HG02852 (cell line): ENCODE data around the gene DPAGT1.
A peak's percentile ranks its signal among the peaks of the same experiment; 100 is the strongest.
"Not testable (repeated sequence)": the region's sequence is repeated elsewhere in the genome, so short reads cannot be mapped to it uniquely, and the experiment has no call there.

ENCODE experiments used
- ATAC-seq: cut with Tn5 transposase; IDR thresholded peaks from one replicate; pipeline ENCODE4 v1.9.1; 2021; ENCODE audit warnings: mild to moderate bottlenecking, moderate library complexity; ENCODE audit not compliant: unreplicated experiment

The DPAGT1 gene

DNA sequence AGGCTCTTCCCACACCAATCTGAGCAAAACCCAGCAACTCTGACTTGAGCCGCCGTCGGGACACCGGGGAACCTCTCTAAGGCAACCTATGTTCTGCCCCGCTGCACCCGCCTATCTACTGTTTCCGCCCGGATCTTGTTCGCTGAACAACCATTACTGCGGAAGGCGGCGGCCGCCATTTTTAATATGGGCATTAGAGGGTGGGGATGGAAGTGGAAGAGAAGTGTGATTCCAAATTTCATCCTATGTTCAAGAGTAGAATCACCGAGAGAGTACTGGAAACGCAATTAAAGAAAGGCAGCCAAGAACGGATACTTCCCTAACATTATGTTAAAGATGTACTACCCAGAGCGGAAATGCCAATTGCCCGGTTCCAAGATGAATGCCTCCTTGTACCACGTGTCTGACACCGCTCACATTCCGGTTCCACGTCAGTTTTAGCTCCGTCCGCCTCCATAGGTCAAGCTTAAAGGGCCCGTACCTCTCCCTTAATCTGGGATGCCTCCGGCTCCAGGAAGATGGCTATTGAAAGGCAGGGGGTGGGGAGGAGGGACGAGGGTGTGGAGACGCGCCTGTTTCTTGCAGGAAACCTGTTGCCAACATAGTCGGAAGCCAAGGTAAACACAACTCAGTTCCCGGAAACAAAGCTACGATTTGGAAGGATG lies at the start of gene DPAGT1:
TSS of gene DPAGT1 (minus strand) at position 95 of the 665 bp plus-strand sequence. CDS start 198 bp downstream, outside the sequence.
- peak; percentile 80 for ATAC-seq

DNA sequence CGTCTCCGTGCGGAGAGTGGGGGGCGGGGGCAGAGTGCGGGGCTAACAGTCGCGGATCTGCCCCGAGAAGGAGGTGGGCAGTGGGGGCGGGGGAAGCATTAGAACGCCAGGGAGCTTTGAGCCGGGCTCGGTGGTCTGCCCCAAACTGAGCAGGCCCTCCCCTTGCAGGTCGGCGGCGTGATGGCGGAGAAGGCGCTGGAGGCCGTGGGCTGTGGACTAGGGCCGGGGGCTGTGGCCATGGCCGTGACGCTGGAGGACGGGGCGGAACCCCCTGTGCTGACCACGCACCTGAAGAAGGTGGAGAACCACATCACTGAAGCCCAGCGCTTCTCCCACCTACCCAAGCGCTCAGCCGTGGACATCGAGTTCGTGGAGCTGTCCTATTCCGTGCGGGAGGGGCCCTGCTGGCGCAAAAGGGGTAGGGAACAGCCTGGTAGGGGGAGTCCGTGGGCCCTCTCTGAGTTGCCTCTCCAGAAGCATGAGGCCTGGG lies 48.2 kb upstream of the DPAGT1 start:
- ATAC-seq, result no peak

DNA sequence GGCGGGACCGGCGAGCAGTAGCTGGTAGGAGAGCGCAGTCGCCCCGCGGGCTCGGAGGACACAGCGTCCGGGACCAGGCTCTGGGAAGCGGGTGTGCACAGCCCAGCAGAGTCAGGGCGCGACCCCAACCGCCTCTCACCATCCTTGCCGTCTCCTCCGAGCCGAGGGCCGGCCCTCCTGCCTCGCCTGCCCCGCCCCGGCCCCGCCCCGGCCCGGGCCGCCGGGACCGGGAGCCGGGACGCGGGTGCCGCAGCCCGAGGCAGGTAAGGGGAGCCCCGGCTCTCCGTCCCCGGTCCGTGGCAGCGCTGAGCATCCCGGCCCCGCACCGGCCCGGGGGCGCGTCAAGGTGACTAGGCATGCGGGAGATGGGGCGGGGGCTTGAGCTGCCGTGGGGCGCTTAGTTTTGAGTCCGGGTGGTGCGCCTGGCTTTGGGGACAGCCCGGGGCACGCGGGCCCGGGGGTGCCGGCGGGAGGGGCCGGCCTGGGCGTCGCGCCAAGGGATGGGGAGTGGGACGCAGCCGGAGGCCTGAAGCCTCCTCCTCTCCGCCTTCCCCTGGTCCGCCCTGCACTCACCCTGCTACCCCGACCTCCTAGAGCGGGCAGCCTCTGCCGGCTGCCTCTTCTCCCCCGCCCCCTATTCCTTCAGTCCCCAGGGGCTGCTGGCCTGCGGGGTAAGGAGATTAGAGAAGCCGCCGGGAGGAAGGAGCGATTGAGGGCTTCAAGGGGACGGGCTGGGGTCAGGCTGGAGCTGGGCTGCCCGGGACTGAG lies 47.5 kb upstream of the DPAGT1 start, which contains the start of gene ABCG4:
TSS of gene ABCG4 (plus strand) at position 35 of the 768 bp plus-strand sequence. CDS start 914 bp downstream, outside the sequence.
- ATAC-seq, result no peak

DNA sequence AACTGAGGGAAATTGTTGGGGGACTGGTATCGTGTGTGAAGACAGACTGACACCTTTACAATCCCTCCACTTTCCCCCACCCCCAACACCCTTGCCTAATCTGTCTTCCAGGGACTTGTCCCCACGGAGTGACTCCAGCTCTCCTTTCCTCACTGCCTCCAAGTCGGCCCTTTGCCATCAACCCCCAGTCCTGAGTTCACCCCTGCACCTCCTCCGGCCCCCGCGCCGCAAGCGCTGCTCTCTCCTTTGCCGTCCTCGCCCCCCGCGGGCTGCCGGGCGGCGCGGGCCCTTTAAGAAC lies 47.0 kb upstream of the DPAGT1 start:
- ATAC-seq, result no peak

GRCh38 chr11:119147604-119148333 lies 46.1 kb upstream of the DPAGT1 start:
- no peak for ATAC-seq

- no peak for ATAC-seq
Measured at GRCh38 chr11:119145551-119145950, 43.9 kb upstream of the DPAGT1 start.

GRCh38 chr11:119144825-119145486 lies 43.3 kb upstream of the DPAGT1 start:
- no peak for ATAC-seq

- not testable (repeated sequence) for ATAC-seq
Measured at GRCh38 chr11:119139276-119139675, 37.6 kb upstream of the DPAGT1 start.

DNA sequence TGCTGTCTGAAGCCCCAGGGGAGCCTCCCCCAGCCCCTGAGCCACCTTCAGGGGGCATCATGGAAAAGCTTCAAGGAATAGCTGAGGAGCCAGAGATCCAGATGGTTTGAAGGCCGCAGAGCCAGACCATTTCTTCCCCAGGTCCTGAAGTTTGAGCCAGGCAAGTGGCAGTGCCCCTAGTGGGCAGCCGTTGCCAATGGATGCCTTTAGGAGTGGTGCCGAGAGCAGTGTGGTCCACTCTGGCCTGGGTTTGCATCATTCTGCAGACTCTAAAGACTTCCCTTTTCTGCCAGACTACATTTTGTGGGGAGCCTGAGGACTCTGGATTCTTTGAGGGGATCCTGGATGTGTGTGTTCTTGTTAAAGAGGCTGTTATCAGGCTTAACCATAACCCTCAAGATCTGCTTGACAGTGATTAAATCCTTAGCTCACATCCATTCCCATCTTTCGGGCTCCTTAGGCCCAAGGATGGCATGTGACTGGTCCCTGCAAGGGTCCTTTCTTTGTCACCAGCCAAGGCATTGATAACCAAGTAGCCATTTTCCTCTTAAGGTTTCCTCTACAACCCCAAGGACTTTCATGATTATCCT lies 32.8 kb upstream of the DPAGT1 start:
- ATAC-seq, result no peak

DNA sequence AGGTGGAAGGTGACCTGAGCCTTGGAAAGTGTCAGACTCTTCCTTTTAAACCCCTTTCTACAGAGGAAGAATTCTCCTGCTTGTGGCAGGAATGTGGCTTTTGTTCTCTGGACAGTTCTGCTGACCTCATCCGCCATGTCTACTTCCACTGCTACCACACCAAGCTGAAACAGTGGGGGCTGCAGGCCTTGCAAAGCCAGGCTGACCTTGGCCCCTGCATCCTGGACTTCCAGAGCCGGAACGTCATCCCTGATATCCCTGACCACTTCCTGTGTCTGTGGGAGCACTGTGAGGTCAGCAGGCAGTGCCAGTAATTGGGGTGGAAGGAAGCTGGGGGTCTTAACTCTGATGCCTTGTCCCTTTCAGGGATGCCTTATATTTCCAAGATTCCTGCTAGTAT lies 29.0 kb upstream of the DPAGT1 start:
- ATAC-seq, result no peak

DNA sequence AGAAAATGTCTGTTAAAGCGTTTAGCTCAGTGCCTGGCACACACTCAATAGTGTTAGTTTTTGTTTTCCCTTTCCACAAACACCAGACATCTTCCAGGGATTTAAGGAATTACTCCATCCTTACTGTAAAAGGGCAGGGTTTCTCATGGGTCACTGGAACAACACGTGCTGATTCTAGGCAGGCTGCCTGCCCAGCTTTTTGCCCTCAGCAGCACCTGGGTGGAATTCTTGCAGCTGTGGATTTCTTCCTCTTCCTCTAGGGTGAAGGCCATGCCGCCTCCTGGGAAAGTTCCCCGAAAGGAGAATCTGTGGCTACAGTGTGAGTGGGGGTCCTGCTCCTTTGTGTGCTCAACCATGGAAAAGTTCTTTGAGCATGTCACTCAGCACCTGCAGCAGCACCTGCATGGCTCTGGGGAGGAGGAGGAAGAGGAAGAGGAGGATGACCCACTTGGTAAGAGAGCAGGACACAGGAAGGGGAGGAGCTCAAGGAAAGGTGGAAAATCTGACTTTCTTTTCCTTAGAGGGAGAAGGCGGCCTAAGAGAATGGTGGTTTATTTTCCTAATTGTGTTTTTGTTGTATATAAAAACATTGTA lies 25.1 kb upstream of the DPAGT1 start:
- ATAC-seq, result no peak

DNA sequence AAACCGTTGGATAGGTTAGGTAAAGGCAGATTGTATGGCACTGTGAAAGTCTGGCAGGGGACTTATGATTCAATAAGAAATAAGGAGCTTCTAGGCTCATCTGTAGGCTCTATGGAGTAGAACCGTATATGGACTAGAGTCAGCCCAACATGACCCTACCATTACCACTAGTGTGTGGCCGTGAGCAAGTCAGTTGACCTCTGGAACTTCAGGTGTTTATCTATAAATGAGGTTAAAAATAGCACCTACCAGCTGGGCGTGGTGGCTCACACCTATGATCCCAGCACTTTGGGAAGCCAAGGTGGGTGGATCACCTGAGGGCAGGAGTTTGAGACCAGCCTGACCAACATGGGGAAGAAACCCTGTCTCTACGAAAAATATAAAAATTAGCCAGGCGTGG lies 24.2 kb upstream of the DPAGT1 start:
- no peak for ATAC-seq

DNA sequence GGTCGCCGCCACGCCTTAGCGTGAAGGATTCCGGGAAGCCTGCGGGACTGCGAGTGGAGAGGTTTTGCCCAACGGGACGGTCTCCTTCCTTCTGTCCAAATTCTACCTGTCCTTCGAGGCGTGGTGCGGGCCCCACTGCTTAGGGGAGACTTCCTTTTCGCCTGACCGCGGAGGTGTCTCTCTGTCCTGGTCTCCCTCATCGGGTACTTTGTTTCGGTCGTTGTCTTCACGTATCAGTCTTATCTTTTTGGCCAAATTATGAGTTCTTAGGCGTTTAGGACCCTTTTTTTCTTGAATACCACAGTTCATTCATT lies 20.1 kb upstream of the DPAGT1 start:
- no peak for ATAC-seq

DNA sequence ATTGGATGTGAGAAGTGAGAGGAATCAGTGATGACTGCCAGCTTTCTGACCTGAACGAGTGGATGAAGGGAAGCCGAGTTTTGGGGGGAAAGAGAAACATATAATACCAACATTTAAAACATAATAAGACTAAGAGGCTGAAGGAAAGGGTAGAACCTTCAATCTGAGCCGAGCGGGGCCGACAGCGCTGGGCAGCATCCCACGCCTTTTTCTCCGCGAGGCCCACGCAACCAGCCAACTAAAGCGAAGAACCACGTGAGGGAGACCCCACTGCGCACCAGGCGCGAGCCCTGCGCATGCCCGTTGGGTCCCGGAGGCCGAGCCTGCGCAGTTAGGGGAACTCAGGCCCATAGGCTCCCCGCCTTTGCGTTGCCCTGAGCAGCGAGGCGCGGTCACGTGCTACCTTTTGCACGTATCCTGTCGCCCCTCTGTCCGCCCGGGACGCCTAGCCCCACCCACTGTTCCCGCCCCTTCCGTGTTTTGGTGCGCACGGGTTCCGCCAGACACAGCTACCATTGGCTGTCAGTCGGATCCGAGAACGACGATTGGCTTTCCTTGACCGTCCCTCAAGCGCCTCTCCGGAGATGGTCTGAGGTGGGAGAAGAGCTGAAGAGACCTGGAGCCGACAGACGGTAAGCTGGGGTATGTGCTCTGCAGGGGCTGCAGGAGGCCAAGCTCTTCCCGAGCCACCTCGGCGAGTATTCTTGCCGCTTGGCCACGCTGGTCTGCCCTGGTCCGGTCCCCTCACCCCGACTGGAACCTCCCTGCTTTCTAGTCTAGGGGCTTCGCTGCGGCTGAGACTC lies 19.6 kb upstream of the DPAGT1 start, which contains the start of gene HINFP:
TSS of gene HINFP (plus strand) at position 573 of the 803 bp plus-strand sequence. CDS start 5,365 bp downstream, outside the sequence.
- peak; percentile 94 for ATAC-seq

- ATAC-seq, result no peak
Measured at GRCh38 chr11:119120639-119121007, 19.0 kb upstream of the DPAGT1 start.

DNA sequence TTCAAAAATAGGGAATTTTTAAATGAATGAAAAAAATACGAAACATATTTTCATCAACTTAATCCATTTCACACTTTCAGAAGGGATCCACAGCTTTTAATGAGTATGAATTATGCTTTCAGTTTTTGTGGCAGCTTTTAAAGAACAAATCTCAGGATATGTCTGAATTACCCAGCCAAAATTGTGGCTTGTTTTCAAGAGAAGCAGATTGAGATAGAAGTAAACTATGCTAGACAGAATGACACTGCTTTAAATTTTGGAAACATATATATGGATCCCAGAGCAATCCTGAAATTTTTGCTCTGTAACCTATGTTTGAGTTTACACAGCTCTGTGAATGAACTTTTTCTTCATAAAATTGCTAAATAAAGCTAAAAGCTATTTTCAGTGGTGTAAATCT lies 17.3 kb upstream of the DPAGT1 start:
- no peak for ATAC-seq

DNA sequence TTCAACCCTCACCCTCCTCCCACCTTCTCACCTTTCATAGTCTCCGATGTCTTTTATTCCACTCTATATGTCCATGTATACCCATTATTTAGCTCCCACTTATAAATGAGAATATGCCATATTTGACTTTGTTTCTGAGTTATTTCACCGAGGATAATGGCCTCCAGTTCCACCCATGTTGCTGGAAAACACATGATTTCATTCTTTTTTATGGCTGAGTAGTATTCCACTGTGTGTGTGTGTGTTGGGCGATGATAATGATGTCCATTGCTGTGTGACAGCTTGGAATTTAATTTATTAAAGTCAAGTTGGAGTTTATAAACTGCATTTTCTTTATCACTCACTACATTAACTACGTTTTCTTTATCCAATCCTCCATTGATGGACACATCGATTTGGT lies 16.6 kb upstream of the DPAGT1 start:
- ATAC-seq, result no peak

GRCh38 chr11:119117004-119117706 lies 15.5 kb upstream of the DPAGT1 start:
- ATAC-seq, result no peak

GRCh38 chr11:119116601-119117000 lies 14.9 kb upstream of the DPAGT1 start:
- ATAC-seq, result no peak
